IMR-90 (cell line): ENCODE measurements around the gene DYDC1. TPM values are rescaled to one million over a fixed set of nuclear protein-coding genes. Genes with fewer than 3 reads are reported as not detected.

Experiments used
- ATAC-seq: fragments of 200-7000 bp; cut with Tn5 transposase; 2 replicates; pipeline ENCODE4 v1.9.1; 2020; ENCODE audit warnings: low read depth, mild to moderate bottlenecking, moderate library complexity
- BruUV-seq: library from RNA; stranded (reverse); fragments of 400-500 nt; replicated peaks from 2 replicates; lab custom pipeline; 2021; lab: Mats Ljungman, UMichigan
- CTCF ChIA-PET: fragments of 300-600 bp; formaldehyde crosslinking; extraction: SDS; loops from one replicate; lab custom pipeline; 2021; ENCODE audit warnings: antibody characterized with exemption; lab: Yijun Ruan, JAX
- POLR2A ChIA-PET: fragments of 300-600 bp; sonication (Branson Sonifier 250); formaldehyde crosslinking; loops from one replicate; lab custom pipeline; 2022; ENCODE audit warnings: antibody characterized with exemption; ENCODE audit not compliant: unreplicated experiment; lab: Charles Lee
- DNase-seq: peaks from one replicate; pipeline ENCODE4 v3.0.0; 2013
- H2AFZ ChIP-seq: replicated peaks from 2 replicates; pipeline ENCODE3; 2013; ENCODE audit warnings: low read length, mild to moderate bottlenecking; ENCODE audit not compliant: poor library complexity
- H2AK5ac ChIP-seq: 2 replicates; pipeline ENCODE4 v1.6.1; 2013; ENCODE audit warnings: low read depth, low read length, inconsistent platforms
- H2AK9ac ChIP-seq: replicated peaks from 2 replicates; pipeline ENCODE3; 2013; ENCODE audit warnings: mild to moderate bottlenecking, low read depth, low read length, moderate library complexity; ENCODE audit not compliant: poor library complexity
- H2BK120ac ChIP-seq: 2 replicates; pipeline ENCODE4 v1.6.1; 2013; ENCODE audit warnings: low read depth, low read length, inconsistent platforms
- H2BK15ac ChIP-seq: 3 replicates; pipeline ENCODE4 v1.6.1; 2013; ENCODE audit warnings: low read depth, low read length, inconsistent platforms
- H2BK20ac ChIP-seq: 2 replicates; pipeline ENCODE4 v1.6.1; 2013; ENCODE audit warnings: low read depth, mild to moderate bottlenecking, inconsistent platforms, low read length, moderate library complexity
- H2BK5ac ChIP-seq: 2 replicates; pipeline ENCODE4 v1.6.1; 2013; ENCODE audit warnings: mild to moderate bottlenecking, low read depth, low read length, inconsistent platforms; ENCODE audit not compliant: poor library complexity, severe bottlenecking
- H3K14ac ChIP-seq: replicated peaks from 2 replicates; pipeline ENCODE4 v1.6.1; 2013; ENCODE audit warnings: low read depth, low read length, inconsistent platforms
- H3K18ac ChIP-seq: 2 replicates; pipeline ENCODE4 v1.6.1; 2013; ENCODE audit warnings: low read depth, low read length, control low read depth
- H3K23ac ChIP-seq: 2 replicates; pipeline ENCODE4 v1.6.1; 2013; ENCODE audit warnings: low read depth, low read length, inconsistent platforms
- H3K27ac ChIP-seq: 2 replicates; pipeline ENCODE4 v1.5.1; 2013; ENCODE audit warnings: mild to moderate bottlenecking, control low read depth, low read length; ENCODE audit not compliant: insufficient read depth
- H3K27me3 ChIP-seq: 2 replicates; pipeline ENCODE4 v1.6.1; 2013; ENCODE audit warnings: low read length; ENCODE audit not compliant: control insufficient read depth, insufficient read depth
- H3K36me3 ChIP-seq: 2 replicates; pipeline ENCODE4 v1.6.1; 2013; ENCODE audit warnings: low read length, mixed read lengths; ENCODE audit not compliant: control insufficient read depth, insufficient read depth
- H3K4ac ChIP-seq: 2 replicates; pipeline ENCODE4 v1.6.1; 2013; ENCODE audit warnings: low read depth, low read length, inconsistent platforms
- H3K4me1 ChIP-seq: 2 replicates; pipeline ENCODE4 v1.6.1; 2013; ENCODE audit warnings: low read length, mixed read lengths; ENCODE audit not compliant: control insufficient read depth, insufficient read depth
- H3K4me2 ChIP-seq: 2 replicates; pipeline ENCODE4 v1.6.1; 2013; ENCODE audit warnings: low read depth, mild to moderate bottlenecking, control low read depth, low read length, moderate library complexity
- H3K4me3 ChIP-seq: 2 replicates; pipeline ENCODE4 v1.5.1; 2013; ENCODE audit warnings: low read depth, mild to moderate bottlenecking, control low read depth, low read length, moderate library complexity; ENCODE audit not compliant: insufficient read depth
- H3K56ac ChIP-seq: 2 replicates; pipeline ENCODE4 v1.6.1; 2013; ENCODE audit warnings: low read length, inconsistent platforms; ENCODE audit not compliant: insufficient read depth; ENCODE audit errors: extremely low read depth
- H3K79me1 ChIP-seq, 2 experiments: 2 replicates each; pipeline ENCODE4 v1.6.1; 2013; ENCODE audit warnings: low read length in 2 of 2, inconsistent platforms in 1 of 2, low read depth in 1 of 2
- H3K9ac ChIP-seq: 2 replicates; pipeline ENCODE4 v1.6.1; 2013; ENCODE audit warnings: low read depth, low read length, control low read depth
- H3K9me1 ChIP-seq: 2 replicates; pipeline ENCODE4 v1.6.1; 2013; ENCODE audit warnings: low read length, inconsistent platforms; ENCODE audit not compliant: insufficient read depth
- H3K9me3 ChIP-seq: 2 replicates; pipeline ENCODE4 v1.6.1; 2013; ENCODE audit warnings: low read length; ENCODE audit not compliant: control insufficient read depth, insufficient read depth
- H4K20me1 ChIP-seq: 2 replicates; pipeline ENCODE4 v1.6.1; 2013; ENCODE audit warnings: low read length, inconsistent platforms; ENCODE audit not compliant: insufficient read depth
- H4K5ac ChIP-seq: 2 replicates; pipeline ENCODE4 v1.6.1; 2013; ENCODE audit warnings: mild to moderate bottlenecking, low read depth, low read length, control low read depth
- H4K8ac ChIP-seq, 2 experiments: 2 replicates each; pipeline ENCODE4 v1.6.1; 2013; ENCODE audit warnings: low read depth in 2 of 2, low read length in 2 of 2, control low read depth in 1 of 2, inconsistent platforms in 1 of 2
- H4K91ac ChIP-seq: 2 replicates; pipeline ENCODE4 v1.6.1; 2013; ENCODE audit warnings: low read depth, low read length, inconsistent platforms; ENCODE audit not compliant: insufficient read depth
- BHLHE40 ChIP-seq: fragments of 150-350 bp; IDR thresholded peaks from 2 replicates; pipeline ENCODE4 v1.6.1; 2016; ENCODE audit warnings: mild to moderate bottlenecking, low read depth, low read length
- CEBPB ChIP-seq: IDR thresholded peaks from 2 replicates; pipeline ENCODE4 v1.6.1; 2012; ENCODE audit warnings: low read depth, low read length, improper control_type of control experiment
- CHD1 ChIP-seq: IDR thresholded peaks from 2 replicates; pipeline ENCODE4 v1.6.1; 2012; ENCODE audit warnings: low read depth, low read length, improper control_type of control experiment
- CTCF ChIP-seq: conservative IDR thresholded peaks from 2 replicates; pipeline ENCODE4 v1.5.1; 2012; ENCODE audit warnings: mild to moderate bottlenecking, low read depth, low read length, improper control_type of control experiment
- ELK1 ChIP-seq: fragments of 150-350 bp; IDR thresholded peaks from 2 replicates; pipeline ENCODE4 v1.6.1; 2016; ENCODE audit warnings: low read depth, mild to moderate bottlenecking, low read length, moderate library complexity, borderline replicate concordance
- FOS ChIP-seq: fragments of 150-350 bp; IDR thresholded peaks from 2 replicates; pipeline ENCODE4 v1.6.1; 2016; ENCODE audit warnings: low read depth, low read length
- MAFK ChIP-seq: IDR thresholded peaks from 2 replicates; pipeline ENCODE4 v1.6.1; 2012; ENCODE audit warnings: low read depth, low read length, improper control_type of control experiment
- MAZ ChIP-seq: IDR thresholded peaks from 2 replicates; pipeline ENCODE4 v1.6.1; 2012; ENCODE audit warnings: low read depth, mild to moderate bottlenecking, low read length, improper control_type of control experiment, moderate library complexity, borderline replicate concordance
- MXI1 ChIP-seq: IDR thresholded peaks from 2 replicates; pipeline ENCODE4 v1.6.1; 2012; ENCODE audit warnings: low read depth, mild to moderate bottlenecking, low read length, moderate library complexity, borderline replicate concordance
- NFE2L2 ChIP-seq: fragments of 150-350 bp; IDR thresholded peaks from 2 replicates; pipeline ENCODE4 v1.6.1; 2016; ENCODE audit warnings: low read depth, mild to moderate bottlenecking, low read length
- POLR2A ChIP-seq: IDR thresholded peaks from 2 replicates; pipeline ENCODE4 v1.6.1; 2012; ENCODE audit warnings: mild to moderate bottlenecking, low read depth, low read length
- RAD21 ChIP-seq: IDR thresholded peaks from 2 replicates; pipeline ENCODE4 v1.6.1; 2012; ENCODE audit warnings: low read length, improper control_type of control experiment
- RCOR1 ChIP-seq: IDR thresholded peaks from 2 replicates; pipeline ENCODE4 v1.6.1; 2012; ENCODE audit warnings: mild to moderate bottlenecking, low read length, improper control_type of control experiment; ENCODE audit not compliant: insufficient replicate concordance
- RFX5 ChIP-seq: IDR thresholded peaks from 2 replicates; pipeline ENCODE4 v1.8.0; 2012; ENCODE audit warnings: low read depth, mild to moderate bottlenecking, low read length, moderate library complexity
- SMC3 ChIP-seq: fragments of 150-350 bp; IDR thresholded peaks from 2 replicates; pipeline ENCODE4 v1.6.1; 2016; ENCODE audit warnings: low read depth, mild to moderate bottlenecking, antibody characterized with exemption, low read length, moderate library complexity
- USF2 ChIP-seq: fragments of 150-350 bp; IDR thresholded peaks from 2 replicates; pipeline ENCODE4 v1.6.1; 2017; ENCODE audit warnings: mild to moderate bottlenecking, antibody characterized with exemption, low read length, low read depth
- dilution Hi-C: fragments of 300-500 bp; cut with HindIII; formaldehyde crosslinking; loops from one replicate; pipeline ENCODE4 v1.14.3; 2018; ENCODE audit warnings: low sequenced_read_pairs; ENCODE audit not compliant: unreplicated experiment
- in situ Hi-C: fragments of 300-500 bp; cut with MboI; formaldehyde crosslinking; loops from 3 replicates; pipeline ENCODE4 v1.14.3; 2019; ENCODE audit warnings: low sequenced_read_pairs, inconsistent platforms, mixed read lengths
- intact Hi-C: fragments of 100-400 bp; cut with micrococcal nuclease; formaldehyde crosslinking; loops from 2 replicates; pipeline ENCODE4 v1.10.0; 2022
- polyA plus RNA-seq, 3 experiments: library from polyadenylated mRNA; depleted of rRNA; stranded (reverse); fragments of >200 nt; gene quantifications; 2 replicates each; pipeline ENCODE4 v1.2.3, GENCODE V29; 2012; ENCODE audit warnings: low replicate concordance in 1 of 3
- total RNA-seq: library from RNA; depleted of rRNA; stranded (reverse); fragments of >200 nt; gene quantifications from 2 replicates; pipeline ENCODE4 v1.2.3, GENCODE V29; 2012

The DYDC1 gene
- total and polyA plus RNA-seq, 2 of the 4 experiments (the other 2 are of a cell fraction): not detected

GRCh38 chr10:80318742-80319141, 37.8 kb downstream of the DYDC1 start:
- DNase-seq (no peak), ATAC-seq (no peak)
- H3K14ac ChIP-seq: no peak overlapping the region
- H3K36me3 ChIP-seq: no peaks in the 10 kb centered on the region
- H4K5ac ChIP-seq: no peak overlapping the region
- no peak overlapping the region for H3K23ac ChIP-seq
- no peaks in the 10 kb centered on the region for H3K9me3 ChIP-seq
- ChIA-PET POLR2A (no interaction called here), CTCF (no interaction called here)
- H2AK5ac ChIP-seq: no peak overlapping the region
- H4K20me1 ChIP-seq: no peaks in the 10 kb centered on the region
- no peak overlapping the region for H3K4ac ChIP-seq
- no peak overlapping the region for H4K91ac ChIP-seq
- intact Hi-C loops: no loop called here
- H3K4me2 ChIP-seq: no peak overlapping the region
- BruUV-seq: no TSS peak
- no peaks in the 10 kb centered on the region for H3K79me1 ChIP-seq
- no peak overlapping the region for H3K9ac ChIP-seq
- H3K4me1 ChIP-seq: no peaks in the 10 kb centered on the region
- no peak overlapping the region for H2BK20ac ChIP-seq
- no peak overlapping the region for H2BK5ac ChIP-seq
- no peak overlapping the region for H2AK9ac ChIP-seq
- no peak overlapping the region for H2BK15ac ChIP-seq
- H3K18ac ChIP-seq: no peak overlapping the region
- no peak overlapping the region for H3K27ac ChIP-seq
- H3K56ac ChIP-seq: no peak overlapping the region
- H2BK120ac ChIP-seq: no peak overlapping the region
- TF ChIP-seq CTCF: no peak
- TF ChIP-seq MAFK: no peak
- TF ChIP-seq MAZ: no peak
- no peak for TF ChIP-seq BHLHE40
- TF ChIP-seq RAD21: no peak
- no peak for TF ChIP-seq USF2
- no peak for TF ChIP-seq ELK1
- no peak for TF ChIP-seq FOS
- no peak for TF ChIP-seq MXI1
- no peak for TF ChIP-seq RCOR1
- no peak for TF ChIP-seq SMC3
- TF ChIP-seq RFX5: no peak
- TF ChIP-seq CHD1: no peak
- no peak for TF ChIP-seq NFE2L2
- no peak for TF ChIP-seq POLR2A
- no peak for TF ChIP-seq CEBPB
- no peak overlapping the region for H3K4me3 ChIP-seq
- in situ Hi-C loops: no loop called here
- H4K8ac ChIP-seq: no peak overlapping the region
- dilution Hi-C loops: no loop called here
- H2AFZ ChIP-seq: no peak overlapping the region
- H3K9me1 ChIP-seq: no peaks in the 10 kb centered on the region
- H3K27me3 ChIP-seq: no peaks in the 10 kb centered on the region
